K562 (cell line): ENCODE measurements around the gene CGN. TPM values are rescaled to one million over a fixed set of nuclear protein-coding genes. Genes with fewer than 3 reads are reported as not detected.
A peak's percentile ranks its signal among the peaks of the same experiment; 100 is the strongest.

Source experiments
- ATAC-seq: fragments of 200-7000 bp; cut with Tn5 transposase; 3 replicates; pipeline ENCODE4 v1.9.1; 2020; ENCODE audit warnings: moderate library complexity
- BruUV-seq: library from RNA; stranded (reverse); fragments of 400-500 nt; replicated peaks from 2 replicates; lab custom pipeline; 2021; lab: Mats Ljungman, UMichigan
- CTCF ChIA-PET: fragments of 300-600 bp; formaldehyde crosslinking; extraction: SDS; loops from one replicate; lab custom pipeline; 2021; ENCODE audit warnings: low intra/inter-chr PET ratio; lab: Yijun Ruan, JAX
- POLR2A ChIA-PET: fragments of 300-600, 350-650 bp; sonication (Branson Sonifier 250); formaldehyde crosslinking; extraction: SDS; loops from one replicate; lab custom pipeline; 2021; ENCODE audit warnings: antibody characterized with exemption, inconsistent platforms; lab: Yijun Ruan, JAX
- DNase-seq, 4 experiments: peaks; one replicate each; pipeline versions ENCODE4 v3.0.0 to v3.0.0-alpha.2; 2011 to 2018; ENCODE audit warnings: low spot score in 3 of 4, mixed read lengths in 3 of 4; ENCODE audit errors: extremely low read depth in 1 of 4
- FAIRE-seq: peaks from 2 replicates; lab custom pipeline; 2011; peaks lifted over from hg19 to GRCh38; lab: Jason Lieb, UNC
- H2AFZ ChIP-seq: 2 replicates; pipeline ENCODE4 v1.6.0; 2011; ENCODE audit warnings: low read depth, low read length, control low read depth, inconsistent platforms
- H3K27ac ChIP-seq: fragments of 200-600 bp; 3 replicates; pipeline ENCODE4 v1.8.0; 2011; ENCODE audit warnings: low read depth, mild to moderate bottlenecking, control low read depth, inconsistent platforms, low read length, moderate library complexity, mixed read lengths; ENCODE audit errors: extremely low read depth
- H3K27me3 ChIP-seq, 2 experiments: fragments of 300-600 bp in 1 of 2; 2 replicates in 1 of 2; 3 replicates in 1 of 2; pipeline versions ENCODE4 v1.6.0 to v1.8.0; 2011; ENCODE audit warnings: inconsistent platforms in 2 of 2, low read length in 2 of 2, mild to moderate bottlenecking in 1 of 2, mixed read lengths in 1 of 2, moderate library complexity in 1 of 2; ENCODE audit not compliant: control insufficient read depth in 2 of 2, insufficient read depth in 2 of 2
- H3K36me3 ChIP-seq: fragments of 300-600 bp; 3 replicates; pipeline ENCODE4 v1.8.0; 2011; ENCODE audit warnings: mild to moderate bottlenecking, low read length, inconsistent platforms; ENCODE audit not compliant: control insufficient read depth, insufficient read depth
- H3K4me1 ChIP-seq, 2 experiments: fragments of 200-600 bp in 1 of 2; replicated peaks in 1 of 2; 2 replicates in 1 of 2; 3 replicates in 1 of 2; pipeline versions ENCODE4 v1.5.1 to v1.8.0; 2011; ENCODE audit warnings: inconsistent platforms in 2 of 2, low read length in 2 of 2, mild to moderate bottlenecking in 1 of 2, mixed read lengths in 1 of 2, moderate library complexity in 1 of 2; ENCODE audit not compliant: control insufficient read depth in 2 of 2, insufficient read depth in 2 of 2
- H3K4me2 ChIP-seq: 2 replicates; pipeline ENCODE4 v1.6.1; 2011; ENCODE audit warnings: low read length, control low read depth, inconsistent platforms, mixed read lengths; ENCODE audit not compliant: insufficient read depth
- H3K4me3 ChIP-seq: fragments of 200-600 bp; sonication (generic), shearing (Covaris generic); 2 replicates; pipeline ENCODE4 v1.5.1; 2016; ENCODE audit warnings: control low read depth, inconsistent platforms
- H3K79me2 ChIP-seq: fragments of 200-600 bp; 3 replicates; pipeline ENCODE4 v1.8.0; 2011; ENCODE audit warnings: low read length, inconsistent platforms; ENCODE audit not compliant: control insufficient read depth, insufficient read depth
- H3K9ac ChIP-seq, 2 experiments: 2 replicates each; pipeline versions ENCODE4 v1.6.0 to v1.6.1; 2011; ENCODE audit warnings: low read depth in 2 of 2, low read length in 2 of 2, control low read depth in 1 of 2, inconsistent platforms in 1 of 2, mild to moderate bottlenecking in 1 of 2, mixed read lengths in 1 of 2; ENCODE audit not compliant: insufficient read depth in 1 of 2
- H3K9me1 ChIP-seq: one replicate; pipeline ENCODE4 v1.6.0; 2011; ENCODE audit warnings: inconsistent platforms, mild to moderate bottlenecking, low read length, moderate library complexity; ENCODE audit not compliant: control insufficient read depth, insufficient read depth
- H3K9me3 ChIP-seq: replicated peaks from 2 replicates; pipeline ENCODE4 v1.5.1; 2011; ENCODE audit warnings: low read depth, low read length, inconsistent platforms; ENCODE audit not compliant: control insufficient read depth, insufficient read depth
- H4K20me1 ChIP-seq: replicated peaks from 2 replicates; pipeline ENCODE4 v1.6.1; 2011; ENCODE audit warnings: low read length, inconsistent platforms, mixed read lengths; ENCODE audit not compliant: control insufficient read depth, insufficient read depth
- CEBPB ChIP-seq: fragments of 450-650 bp; IDR thresholded peaks from 2 replicates; pipeline ENCODE4 v1.6.1; 2016; ENCODE audit warnings: missing genetic modification characterization, missing compliant biosample characterization
- FOS ChIP-seq: IDR thresholded peaks from 3 replicates; pipeline ENCODE4 v1.6.1; 2011; ENCODE audit not compliant: insufficient read length; ENCODE audit errors: extremely low read depth
- SRF ChIP-seq, 2 experiments: fragments of 250-450, 450-650 bp in 1 of 2; sonication (Bioruptor Pico) in 1 of 2; sonication (generic) in 1 of 2; formaldehyde crosslinking; IDR thresholded peaks; 2 replicates each; pipeline versions ENCODE4 v1.5.0 to v1.5.1; 2020 to 2022; ENCODE audit warnings: mild to moderate bottlenecking in 1 of 2, missing genetic modification reagents in 1 of 2
- XRCC5 ChIP-seq: fragments of 200-400 bp; formaldehyde crosslinking; IDR thresholded peaks from 2 replicates; pipeline ENCODE4 v1.6.1; 2017; ENCODE audit warnings: low read depth, mild to moderate bottlenecking, low read length
- ZNF512 ChIP-seq: IDR thresholded peaks from 2 replicates; pipeline ENCODE4 v1.6.1; 2016; ENCODE audit warnings: missing genetic modification characterization, missing compliant biosample characterization
- WGBS: fragments of 100-300 bp; shearing (Covaris generic); methylation state at CpG from one replicate; pipeline ENCODE4 v1.1.6; 2016; ENCODE audit warnings: low coverage, mixed read lengths; ENCODE audit not compliant: insufficient coverage; ENCODE audit errors: missing lambda C conversion rate; 5-methylcytosine and 5-hydroxymethylcytosine counted together
- in situ Hi-C: fragments of 300-500 bp; cut with MboI; formaldehyde crosslinking; loops from 4 replicates; pipeline ENCODE4 v1.15.0; 2018; ENCODE audit warnings: inconsistent platforms, mixed read lengths
- intact Hi-C: fragments of 100-400 bp; cut with micrococcal nuclease; formaldehyde crosslinking; loops from 2 replicates; pipeline ENCODE4 v1.14.2; 2022
- polyA plus RNA-seq, 8 experiments: library from polyadenylated mRNA; depleted of rRNA in 4 of 8; stranded (reverse) in 5 of 8; unstranded in 3 of 8; fragments of >200 nt; fragmentation: Nextera tagmentation in 2 of 8; fragmentation: Illumina TruSeq in 1 of 8; extraction: Ambion mirVana in 2 of 8; extraction: Trizol in 1 of 8; gene quantifications; 2 replicates each; pipeline versions ENCODE4 v1.2.1 to v1.2.3, GENCODE V29; 2011 to 2014; ENCODE audit warnings: inconsistent platforms in 1 of 8, missing spikeins in 1 of 8
- total RNA-seq, 7 experiments: library from RNA; depleted of rRNA in 6 of 7; stranded (reverse); fragments of >200 nt in 6 of 7; fragmentation: Illumina TruSeq in 2 of 7; extraction: Trizol in 2 of 7; gene quantifications; 2 replicates each; pipeline versions ENCODE4 v1.2.1 to v1.2.3, GENCODE V29; 2011 to 2021; ENCODE audit warnings: low replicate concordance in 1 of 7

Gene CGN
- total and polyA plus RNA-seq, 9 of the 15 experiments (the other 6 are each of a cell fraction or from before 2014, with no cell fraction given): 0.03 to 1.4 (median 0.14) TPM; not detected in 2

DNA sequence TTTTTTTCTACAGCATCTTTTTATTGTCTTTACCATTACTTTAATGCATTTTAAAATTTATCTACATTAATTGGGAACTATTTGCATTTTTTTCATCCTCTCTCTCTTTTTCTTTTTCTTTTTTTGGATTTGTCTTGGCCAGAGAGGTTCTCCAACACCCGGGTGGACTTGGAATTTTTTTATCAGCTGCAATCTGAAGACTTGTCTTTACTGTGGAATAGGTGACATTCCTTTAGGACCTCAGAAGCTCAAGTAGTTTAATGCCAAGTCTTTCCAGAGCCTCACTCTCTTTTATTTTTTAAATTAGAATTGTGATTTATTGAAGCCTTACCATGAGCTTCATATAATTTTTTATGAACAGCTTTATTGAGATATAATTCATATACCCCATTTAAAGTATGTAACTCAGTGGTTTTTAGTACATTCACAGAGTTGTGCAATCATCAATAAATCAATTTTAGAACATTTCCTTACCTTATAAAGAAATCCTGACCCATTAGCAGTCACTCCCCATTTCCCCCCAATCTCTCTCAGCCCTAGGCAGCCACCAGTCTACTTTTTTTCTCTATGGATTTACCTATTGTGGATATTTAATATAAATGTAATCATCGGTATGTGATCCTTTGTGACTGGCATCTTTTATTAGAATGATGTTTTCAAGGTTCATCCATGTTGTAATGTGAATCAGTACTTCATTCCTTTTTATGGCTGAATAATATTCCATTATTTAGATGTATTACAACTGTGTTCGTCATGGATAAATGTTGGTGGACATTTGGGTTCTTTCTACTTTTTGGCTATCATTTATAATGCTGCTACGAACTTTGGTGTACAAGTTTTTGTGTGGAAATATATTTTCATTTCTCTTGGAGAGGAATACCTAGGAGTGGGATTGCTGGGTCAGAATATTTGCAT, 35.1 kb downstream of the CGN start:
- WGBS: 5% methylated on average over 4 of the region's 4 CpGs
- no peaks in the 10 kb centered on the region for H3K79me2 ChIP-seq
- POLR2A ChIA-PET: interaction anchor here (0.6 to 1.3 kb wide), 3 partner anchors 10 to 20 kb away, joined by 3 to 4 read pairs (median 3); no protein-coding TSS in a partner anchor
- peaks cover 0 to 2% of the 10 kb centered on the region in 2 experiments; a peak in 2 of 5 replicates for H3K4me1 ChIP-seq
- H3K9ac ChIP-seq: no peak overlapping the region
- H3K4me3 ChIP-seq: no peak overlapping the region
- FAIRE-seq (no peak), ATAC-seq (no peak), DNase-seq (no peak)
- no peaks in the 10 kb centered on the region for H3K36me3 ChIP-seq
- no peak for TF ChIP-seq XRCC5
- TF ChIP-seq ZNF512 (tag): 0 out of 2 replicates have a peak, but pooled peaks have one; percentile 33
- peak; percentile 66 for TF ChIP-seq CEBPB (tag)
- no peak for TF ChIP-seq FOS
- TF ChIP-seq SRF (CRISPR knock-in tag; IDR thresholded peaks at IDR 0.05): no peak
- BruUV-seq: no TSS peak
- H3K9me1 ChIP-seq: no peaks in the 10 kb centered on the region
- no peaks in the 10 kb centered on the region for H3K9me3 ChIP-seq
- H3K27me3 ChIP-seq: peaks cover 4 to 5% of the 10 kb centered on the region in 2 experiments; a peak in 1 of 5 replicates
- H2AFZ ChIP-seq: no peak overlapping the region
- in situ Hi-C loops (no loop called here), intact Hi-C loops (no loop called here)
- 0 out of 2 replicates have a peak, but pooled peaks cover 6% of the 10 kb centered on the region for H4K20me1 ChIP-seq
- H3K4me2 ChIP-seq: no peak overlapping the region
- H3K27ac ChIP-seq: no peak overlapping the region
- CTCF ChIA-PET: no interaction called here
